GM23248 (cell line): Measurements from ENCODE around the gene CEMIP. TPM values are rescaled to one million over a fixed set of nuclear protein-coding genes. Genes with fewer than 3 reads are reported as not detected.

Experiments used
- DNase-seq: peaks from one replicate; pipeline ENCODE4 v3.0.0-alpha.2; 2015
- H2AFZ ChIP-seq: fragments of 200-600 bp; sonication (generic); 2 replicates; pipeline ENCODE4 v1.6.1; 2016; ENCODE audit warnings: antibody characterized with exemption
- H3F3A ChIP-seq: fragments of 200-600 bp; sonication (generic); 2 replicates; pipeline ENCODE4 v1.6.1; 2016; ENCODE audit warnings: mild to moderate bottlenecking, antibody characterized with exemption, mixed run types; ENCODE audit not compliant: insufficient read depth
- H3K27ac ChIP-seq: fragments of 200-600 bp; sonication (generic); 2 replicates; pipeline ENCODE4 v1.5.1; 2016; ENCODE audit warnings: mild to moderate bottlenecking
- H3K27me3 ChIP-seq: fragments of 200-600 bp; sonication (generic); replicated peaks from 2 replicates; pipeline ENCODE4 v1.6.1; 2016; ENCODE audit warnings: mild to moderate bottlenecking; ENCODE audit not compliant: insufficient read depth
- H3K36me3 ChIP-seq: fragments of 200-600 bp; sonication (generic); 2 replicates; pipeline ENCODE4 v1.6.1; 2016; ENCODE audit warnings: low read depth, mild to moderate bottlenecking
- H3K4me1 ChIP-seq: fragments of 200-600 bp; sonication (generic); 2 replicates; pipeline ENCODE4 v1.6.1; 2016; ENCODE audit warnings: mild to moderate bottlenecking; ENCODE audit not compliant: insufficient read depth
- H3K4me2 ChIP-seq: fragments of 200-600 bp; sonication (generic); one replicate; pipeline ENCODE4 v1.6.1; 2016; ENCODE audit warnings: mild to moderate bottlenecking; ENCODE audit not compliant: unreplicated experiment
- H3K4me3 ChIP-seq: fragments of 200-600 bp; sonication (generic); 2 replicates; pipeline ENCODE4 v1.5.1; 2016; ENCODE audit warnings: mild to moderate bottlenecking
- H3K79me2 ChIP-seq: fragments of 200-600 bp; sonication (generic); 2 replicates; pipeline ENCODE4 v1.6.1; 2016; ENCODE audit warnings: mild to moderate bottlenecking; ENCODE audit not compliant: insufficient read depth
- H3K9ac ChIP-seq: fragments of 200-600 bp; sonication (generic); 2 replicates; pipeline ENCODE4 v1.6.1; 2016; ENCODE audit warnings: mild to moderate bottlenecking
- H3K9me2 ChIP-seq: fragments of 200-600 bp; sonication (generic); 2 replicates; pipeline ENCODE4 v1.6.1; 2016; ENCODE audit warnings: mixed run types, mild to moderate bottlenecking, moderate library complexity; ENCODE audit not compliant: insufficient read depth
- H3K9me3 ChIP-seq: fragments of 200-600 bp; sonication (generic); one replicate; pipeline ENCODE4 v1.6.1; 2017; ENCODE audit warnings: low read depth
- H4K20me1 ChIP-seq: fragments of 200-600 bp; sonication (generic); 2 replicates; pipeline ENCODE4 v1.6.0; 2016; ENCODE audit not compliant: insufficient read depth
- EZH2 ChIP-seq: fragments of 200-600 bp; sonication (generic); IDR thresholded peaks from 2 replicates; pipeline ENCODE4 v1.6.1; 2018; ENCODE audit warnings: antibody characterized with exemption, mild to moderate bottlenecking; ENCODE audit not compliant: insufficient read depth, poor library complexity, severe bottlenecking
- EZH2phosphoT487 ChIP-seq: fragments of 200-600 bp; sonication (generic); IDR thresholded peaks from 2 replicates; pipeline ENCODE4 v1.6.1; 2018; ENCODE audit warnings: antibody characterized with exemption, moderate library complexity, mild to moderate bottlenecking, low read depth; ENCODE audit not compliant: insufficient read depth
- WGBS, 2 experiments: methylation state at CpG; one replicate each; pipeline ENCODE4 v1.1.6; 2015 to 2017; ENCODE audit warnings: low lambda C conversion rate in 2 of 2, low coverage in 1 of 2; ENCODE audit errors: missing lambda C conversion rate in 2 of 2; 5-methylcytosine and 5-hydroxymethylcytosine counted together
- in situ Hi-C: fragments of 300-500 bp; cut with MboI; formaldehyde crosslinking; loops from 2 replicates; pipeline ENCODE4 v1.15.0; 2020
- polyA plus RNA-seq: library from polyadenylated mRNA; unstranded; fragments of >200 nt; fragmentation: Nextera tagmentation; extraction: Ambion mirVana; gene quantifications from 2 replicates; pipeline ENCODE4 v1.2.1, GENCODE V29; 2016
- total RNA-seq: library from RNA; depleted of rRNA; stranded (reverse); fragments of >200 nt; shearing (Covaris generic); gene quantifications from 2 replicates; pipeline ENCODE4 v1.2.3, GENCODE V29; 2014

The CEMIP gene
- total and polyA plus RNA-seq, 2 experiments from 2014 or later = 134 to 213 TPM

GRCh38 chr15:80944818-80945217 is 165.6 kb downstream of the CEMIP start:
- no peaks in the 10 kb centered on the region for H3K27me3 ChIP-seq
- H3K4me1 ChIP-seq = no peaks in the 10 kb centered on the region
- no peaks in the 10 kb centered on the region for H4K20me1 ChIP-seq
- H3K9ac ChIP-seq = no peak overlapping the region
- no peak for DNase-seq
- no peak for TF ChIP-seq EZH2
- TF ChIP-seq EZH2phosphoT487 = no peak
- H3K9me3 ChIP-seq = no peaks in the 10 kb centered on the region
- H3K4me3 ChIP-seq = no peak overlapping the region
- H3K27ac ChIP-seq = no peak overlapping the region
- no peak overlapping the region for H2AFZ ChIP-seq
- no peak overlapping the region for H3K4me2 ChIP-seq
- peaks cover 77% of the 10 kb centered on the region for H3K36me3 ChIP-seq
- WGBS, 2 experiments = 92 to 98% methylated on average over 3 of the region's 3 CpGs
- no peaks in the 10 kb centered on the region for H3K9me2 ChIP-seq
- H3F3A ChIP-seq = peaks cover 82% of the 10 kb centered on the region
- in situ Hi-C loops = no loop called here
- no peaks in the 10 kb centered on the region for H3K79me2 ChIP-seq

- H3K36me3 ChIP-seq = peaks cover 69% of the 10 kb centered on the region
- H3K4me1 ChIP-seq = no peaks in the 10 kb centered on the region
- no peak overlapping the region for H3K4me2 ChIP-seq
- DNase-seq = no peak
- no peak overlapping the region for H3K9ac ChIP-seq
- H3K9me3 ChIP-seq = no peaks in the 10 kb centered on the region
- WGBS, 2 experiments = 86 to 90% methylated on average over 5 of the region's 5 CpGs
- peaks cover 83% of the 10 kb centered on the region for H3F3A ChIP-seq
- no peaks in the 10 kb centered on the region for H3K9me2 ChIP-seq
- in situ Hi-C loops = no loop called here
- H2AFZ ChIP-seq = no peak overlapping the region
- no peaks in the 10 kb centered on the region for H4K20me1 ChIP-seq
- TF ChIP-seq EZH2 = no peak
- TF ChIP-seq EZH2phosphoT487 = no peak
- no peak overlapping the region for H3K4me3 ChIP-seq
- no peak overlapping the region for H3K27ac ChIP-seq
- no peaks in the 10 kb centered on the region for H3K79me2 ChIP-seq
- H3K27me3 ChIP-seq = no peaks in the 10 kb centered on the region
Measured at GRCh38 chr15:80945605-80946004, 166.4 kb downstream of the CEMIP start.

GRCh38 chr15:80946576-80946975 is 167.4 kb downstream of the CEMIP start:
- in situ Hi-C loops = no loop called here
- whole genome bisulfite sequencing, 2 experiments = 62 to 64% methylated on average over 8 of the region's 8 CpGs

GRCh38 chr15:80948651-80949292 is 169.6 kb downstream of the CEMIP start:
- Histone ChIP-seq H3K9ac (no peak overlapping the region), H3K9me3 (no peaks in the 10 kb centered on the region), H3K4me2 (no peak overlapping the region), H3K79me2 (no peaks in the 10 kb centered on the region), H3K9me2 (no peaks in the 10 kb centered on the region), H3K36me3 (peaks cover 66% of the 10 kb centered on the region), H3K27me3 (no peaks in the 10 kb centered on the region), H3K27ac (no peak overlapping the region), H4K20me1 (no peaks in the 10 kb centered on the region), H2AFZ (no peak overlapping the region), H3K4me1 (no peaks in the 10 kb centered on the region), H3K4me3 (no peak overlapping the region), H3F3A (peaks cover 89% of the 10 kb centered on the region)
- DNase-seq = no peak
- 96 to 97% methylated on average over 12 to 13 of the region's 13 CpGs for WGBS, 2 experiments
- in situ Hi-C loops = no loop called here
- TF ChIP-seq EZH2 (no peak), EZH2phosphoT487 (no peak)

More at GRCh38 chr15:80946576-80946975, 167.4 kb downstream of the CEMIP start:
- Histone ChIP-seq H3K79me2 (no peaks in the 10 kb centered on the region), H3K9me2 (no peaks in the 10 kb centered on the region), H3K9me3 (no peaks in the 10 kb centered on the region), H2AFZ (no peak overlapping the region), H3K9ac (no peak overlapping the region), H3F3A (peaks cover 90% of the 10 kb centered on the region), H4K20me1 (no peaks in the 10 kb centered on the region), H3K4me2 (no peak overlapping the region), H3K4me3 (no peak overlapping the region), H3K36me3 (peaks cover 74% of the 10 kb centered on the region), H3K27ac (no peak overlapping the region), H3K27me3 (no peaks in the 10 kb centered on the region), H3K4me1 (no peaks in the 10 kb centered on the region)
- DNase-seq = peak; percentile 66
- TF ChIP-seq EZH2phosphoT487 (no peak), EZH2 (no peak)

GRCh38 chr15:80949756-80950155 is 170.6 kb downstream of the CEMIP start:
- peaks cover 57% of the 10 kb centered on the region for H3K36me3 ChIP-seq
- TF ChIP-seq EZH2 = no peak
- no peak for TF ChIP-seq EZH2phosphoT487

More at GRCh38 chr15:80949756-80950155, 170.6 kb downstream of the CEMIP start:
- Histone ChIP-seq H3F3A (peaks cover 89% of the 10 kb centered on the region), H3K79me2 (no peaks in the 10 kb centered on the region), H3K9me2 (no peaks in the 10 kb centered on the region), H2AFZ (no peak overlapping the region), H3K9me3 (no peaks in the 10 kb centered on the region), H3K9ac (no peak overlapping the region), H3K27me3 (no peaks in the 10 kb centered on the region), H3K4me1 (no peaks in the 10 kb centered on the region), H3K4me2 (no peak overlapping the region), H3K27ac (no peak overlapping the region), H4K20me1 (no peaks in the 10 kb centered on the region), H3K4me3 (no peak overlapping the region)
- DNase-seq = no peak
- in situ Hi-C loops = no loop called here
- 82 to 89% methylated on average over 4 of the region's 4 CpGs for WGBS, 2 experiments
